ENCODE results near the gene PDIA5. TPM values are rescaled to one million over a fixed set of nuclear protein-coding genes. Genes with fewer than 3 reads are reported as not detected.

The PDIA5 gene
- total RNA-seq, 1 experiment from 2014 or later = 53.6 TPM

DNA sequence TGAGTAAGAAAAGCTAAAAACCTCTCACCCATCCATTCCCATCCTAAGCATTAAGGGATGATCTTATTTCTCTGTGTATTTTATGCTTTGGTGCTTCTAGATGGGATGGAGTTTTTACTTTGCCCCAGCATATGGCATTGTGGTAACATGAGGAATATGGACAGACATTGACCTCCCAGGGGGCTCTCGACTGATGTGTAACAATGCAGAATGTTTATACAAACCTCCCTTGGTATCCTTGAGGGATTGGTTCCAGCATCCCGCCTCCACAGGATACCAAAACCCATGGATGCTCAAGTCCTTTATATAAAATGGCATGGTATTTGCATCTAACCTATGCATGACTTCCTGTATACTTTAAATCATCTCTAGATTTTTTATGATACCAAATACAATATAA lies 21.6 kb downstream of the PDIA5 start:
- POLR2A ChIA-PET = no interaction called here
- in situ Hi-C loops (cut with HindIII; ENCODE audit: low pct_unique_long_range_greater_than_20kb, low sequenced_read_pairs) = no loop called here
- DNase-seq (ENCODE audit: low read depth, low spot score) = no peak

DNA sequence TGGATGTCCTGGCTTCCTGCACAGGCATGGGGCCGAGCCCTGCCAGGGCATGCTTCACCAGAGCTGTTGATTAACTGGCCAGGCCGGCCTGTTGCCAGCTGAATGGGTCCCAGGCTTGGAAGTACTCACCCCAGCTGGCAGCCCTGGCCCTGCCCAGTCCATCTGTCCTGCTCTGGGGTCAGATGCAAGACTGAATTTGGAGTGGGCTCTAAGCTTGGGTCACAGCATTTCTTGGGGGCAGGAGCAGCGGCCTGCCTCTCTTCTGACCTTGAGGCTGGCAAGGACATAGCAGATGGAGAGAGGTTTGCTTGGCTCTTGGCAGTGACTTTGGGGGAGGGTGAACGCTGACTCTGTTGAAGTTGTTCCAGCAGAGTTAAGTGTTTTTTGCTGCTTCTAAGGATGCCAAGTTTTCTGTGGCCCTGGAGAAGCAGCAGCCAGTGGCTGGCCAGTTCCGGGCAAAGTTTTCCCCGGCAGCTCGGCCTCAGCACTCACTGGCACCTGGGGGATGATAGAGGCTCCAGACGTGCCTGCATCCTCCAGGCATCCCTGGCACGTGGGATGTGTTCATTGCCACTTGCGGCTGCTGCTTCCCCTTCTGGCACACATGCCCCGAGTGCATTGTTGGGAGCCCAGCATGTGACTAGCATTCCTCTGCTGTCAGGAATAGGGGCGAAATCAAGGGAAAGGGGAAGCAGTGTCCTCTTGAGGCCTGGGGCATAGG lies 22.9 kb downstream of the PDIA5 start:
- ATAC-seq = no peak
- TF ChIP-seq TCF7L2 (IDR thresholded peaks at IDR 0.05; ENCODE audit: low read depth, low read length) (no peak), SIN3A (IDR thresholded peaks at IDR 0.05; ENCODE audit: borderline replicate concordance, insufficient read depth, low read depth, low read length) (no peak)
- TF ChIP-seq, protein P1, sequence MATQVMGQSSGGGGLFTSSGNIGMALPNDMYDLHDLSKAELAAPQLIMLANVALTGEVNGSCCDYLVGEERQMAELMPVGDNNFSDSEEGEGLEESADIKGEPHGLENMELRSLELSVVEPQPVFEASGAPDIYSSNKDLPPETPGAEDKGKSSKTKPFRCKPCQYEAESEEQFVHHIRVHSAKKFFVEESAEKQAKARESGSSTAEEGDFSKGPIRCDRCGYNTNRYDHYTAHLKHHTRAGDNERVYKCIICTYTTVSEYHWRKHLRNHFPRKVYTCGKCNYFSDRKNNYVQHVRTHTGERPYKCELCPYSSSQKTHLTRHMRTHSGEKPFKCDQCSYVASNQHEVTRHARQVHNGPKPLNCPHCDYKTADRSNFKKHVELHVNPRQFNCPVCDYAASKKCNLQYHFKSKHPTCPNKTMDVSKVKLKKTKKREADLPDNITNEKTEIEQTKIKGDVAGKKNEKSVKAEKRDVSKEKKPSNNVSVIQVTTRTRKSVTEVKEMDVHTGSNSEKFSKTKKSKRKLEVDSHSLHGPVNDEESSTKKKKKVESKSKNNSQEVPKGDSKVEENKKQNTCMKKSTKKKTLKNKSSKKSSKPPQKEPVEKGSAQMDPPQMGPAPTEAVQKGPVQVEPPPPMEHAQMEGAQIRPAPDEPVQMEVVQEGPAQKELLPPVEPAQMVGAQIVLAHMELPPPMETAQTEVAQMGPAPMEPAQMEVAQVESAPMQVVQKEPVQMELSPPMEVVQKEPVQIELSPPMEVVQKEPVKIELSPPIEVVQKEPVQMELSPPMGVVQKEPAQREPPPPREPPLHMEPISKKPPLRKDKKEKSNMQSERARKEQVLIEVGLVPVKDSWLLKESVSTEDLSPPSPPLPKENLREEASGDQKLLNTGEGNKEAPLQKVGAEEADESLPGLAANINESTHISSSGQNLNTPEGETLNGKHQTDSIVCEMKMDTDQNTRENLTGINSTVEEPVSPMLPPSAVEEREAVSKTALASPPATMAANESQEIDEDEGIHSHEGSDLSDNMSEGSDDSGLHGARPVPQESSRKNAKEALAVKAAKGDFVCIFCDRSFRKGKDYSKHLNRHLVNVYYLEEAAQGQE (IDR thresholded peaks at IDR 0.05; ENCODE audit: insufficient read depth in 1 of 2, low read depth in 2 of 2, low read length in 1 of 2) = no peak
- TF ChIP-seq, protein P2, sequence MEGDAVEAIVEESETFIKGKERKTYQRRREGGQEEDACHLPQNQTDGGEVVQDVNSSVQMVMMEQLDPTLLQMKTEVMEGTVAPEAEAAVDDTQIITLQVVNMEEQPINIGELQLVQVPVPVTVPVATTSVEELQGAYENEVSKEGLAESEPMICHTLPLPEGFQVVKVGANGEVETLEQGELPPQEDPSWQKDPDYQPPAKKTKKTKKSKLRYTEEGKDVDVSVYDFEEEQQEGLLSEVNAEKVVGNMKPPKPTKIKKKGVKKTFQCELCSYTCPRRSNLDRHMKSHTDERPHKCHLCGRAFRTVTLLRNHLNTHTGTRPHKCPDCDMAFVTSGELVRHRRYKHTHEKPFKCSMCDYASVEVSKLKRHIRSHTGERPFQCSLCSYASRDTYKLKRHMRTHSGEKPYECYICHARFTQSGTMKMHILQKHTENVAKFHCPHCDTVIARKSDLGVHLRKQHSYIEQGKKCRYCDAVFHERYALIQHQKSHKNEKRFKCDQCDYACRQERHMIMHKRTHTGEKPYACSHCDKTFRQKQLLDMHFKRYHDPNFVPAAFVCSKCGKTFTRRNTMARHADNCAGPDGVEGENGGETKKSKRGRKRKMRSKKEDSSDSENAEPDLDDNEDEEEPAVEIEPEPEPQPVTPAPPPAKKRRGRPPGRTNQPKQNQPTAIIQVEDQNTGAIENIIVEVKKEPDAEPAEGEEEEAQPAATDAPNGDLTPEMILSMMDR (IDR thresholded peaks at IDR 0.05) = no peak
- Histone ChIP-seq H3K27me3 (ENCODE audit: control insufficient read depth, insufficient read depth, low read length) (no peaks in the 10 kb centered on the region), H3K4me3 (ENCODE audit: low read depth in 2 of 2, low read length in 2 of 2) (no peak overlapping the region), H3K27ac (ENCODE audit: low read length) (no peak overlapping the region), H3K4me1 (ENCODE audit: control insufficient read depth, insufficient read depth, low read length) (peaks cover 21% of the 10 kb centered on the region), H3K9me3 (ENCODE audit: control insufficient read depth, insufficient read depth, low read depth, low read length) (no peaks in the 10 kb centered on the region), H3K36me3 (ENCODE audit: control insufficient read depth, insufficient read depth, low read length) (no peaks in the 10 kb centered on the region; the same call in 1 of the 2 replicates)
- no TSS peak for BruUV-seq (replicated peaks)
- CTCF ChIA-PET = no interaction called here
- intact Hi-C loops (cut with micrococcal nuclease; ENCODE audit: unreplicated experiment) = no loop called here
- DNase-seq (ENCODE audit: low read depth, low spot score) = no peak
- POLR2A ChIA-PET = no interaction called here
- in situ Hi-C loops (cut with HindIII; ENCODE audit: low pct_unique_long_range_greater_than_20kb, low sequenced_read_pairs) = no loop called here

More for the DNA sequence above, 21.6 kb downstream of the PDIA5 start:
- H3K9me3 ChIP-seq (ENCODE audit: control insufficient read depth, insufficient read depth, low read depth, low read length) = no peaks in the 10 kb centered on the region
- BruUV-seq (replicated peaks) = no TSS peak
- peaks cover 35% of the 10 kb centered on the region for H3K4me1 ChIP-seq (ENCODE audit: control insufficient read depth, insufficient read depth, low read length)
- H3K36me3 ChIP-seq (ENCODE audit: control insufficient read depth, insufficient read depth, low read length) = no peaks in the 10 kb centered on the region
- ATAC-seq = no peak
- intact Hi-C loops (cut with micrococcal nuclease; ENCODE audit: unreplicated experiment) = no loop called here
- H3K27me3 ChIP-seq (ENCODE audit: control insufficient read depth, insufficient read depth, low read length) = no peaks in the 10 kb centered on the region
- no peak overlapping the region for H3K4me3 ChIP-seq (ENCODE audit: low read depth in 2 of 2, low read length in 2 of 2)
- CTCF ChIA-PET = no interaction called here
- TF ChIP-seq, protein P1 (IDR thresholded peaks at IDR 0.05; ENCODE audit: insufficient read depth in 1 of 2, low read depth in 2 of 2, low read length in 1 of 2) = no peak
- TF ChIP-seq POLR2AphosphoS5 (IDR thresholded peaks at IDR 0.05; ENCODE audit: low read depth, low read length) (no peak), SIN3A (IDR thresholded peaks at IDR 0.05; ENCODE audit: borderline replicate concordance, insufficient read depth, low read depth, low read length) (no peak), TCF7L2 (IDR thresholded peaks at IDR 0.05; ENCODE audit: low read depth, low read length) (no peak)
- TF ChIP-seq, protein P2 (IDR thresholded peaks at IDR 0.05) = no peak
- no peak overlapping the region for H3K27ac ChIP-seq (ENCODE audit: low read length)
